ENCODE measurements around the gene RAD51B. TPM values are rescaled to one million over a fixed set of nuclear protein-coding genes. Genes with fewer than 3 reads are reported as not detected.

RAD51B gene
- total RNA-seq, 1 experiment from 2014 or later, result 14.2 TPM

GRCh38 chr14:67816326-67817002 lies 3.1 kb upstream of the RAD51B start, which contains the start of gene ZFYVE26 (continued):
- peak; percentile 72; the same call in 1 of the 2 replicates for TF ChIP-seq ZNF281 (CRISPR knock-in tag; IDR thresholded peaks at IDR 0.05)
- TF ChIP-seq CREB1 (CRISPR knock-in tag; IDR thresholded peaks at IDR 0.05), result no peak; the same call in 1 of the 2 replicates
- TF ChIP-seq, protein P1, sequence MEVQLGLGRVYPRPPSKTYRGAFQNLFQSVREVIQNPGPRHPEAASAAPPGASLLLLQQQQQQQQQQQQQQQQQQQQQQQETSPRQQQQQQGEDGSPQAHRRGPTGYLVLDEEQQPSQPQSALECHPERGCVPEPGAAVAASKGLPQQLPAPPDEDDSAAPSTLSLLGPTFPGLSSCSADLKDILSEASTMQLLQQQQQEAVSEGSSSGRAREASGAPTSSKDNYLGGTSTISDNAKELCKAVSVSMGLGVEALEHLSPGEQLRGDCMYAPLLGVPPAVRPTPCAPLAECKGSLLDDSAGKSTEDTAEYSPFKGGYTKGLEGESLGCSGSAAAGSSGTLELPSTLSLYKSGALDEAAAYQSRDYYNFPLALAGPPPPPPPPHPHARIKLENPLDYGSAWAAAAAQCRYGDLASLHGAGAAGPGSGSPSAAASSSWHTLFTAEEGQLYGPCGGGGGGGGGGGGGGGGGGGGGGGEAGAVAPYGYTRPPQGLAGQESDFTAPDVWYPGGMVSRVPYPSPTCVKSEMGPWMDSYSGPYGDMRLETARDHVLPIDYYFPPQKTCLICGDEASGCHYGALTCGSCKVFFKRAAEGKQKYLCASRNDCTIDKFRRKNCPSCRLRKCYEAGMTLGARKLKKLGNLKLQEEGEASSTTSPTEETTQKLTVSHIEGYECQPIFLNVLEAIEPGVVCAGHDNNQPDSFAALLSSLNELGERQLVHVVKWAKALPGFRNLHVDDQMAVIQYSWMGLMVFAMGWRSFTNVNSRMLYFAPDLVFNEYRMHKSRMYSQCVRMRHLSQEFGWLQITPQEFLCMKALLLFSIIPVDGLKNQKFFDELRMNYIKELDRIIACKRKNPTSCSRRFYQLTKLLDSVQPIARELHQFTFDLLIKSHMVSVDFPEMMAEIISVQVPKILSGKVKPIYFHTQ (CRISPR knock-in tag; IDR thresholded peaks at IDR 0.05), result no peak
- TF ChIP-seq, protein P2, sequence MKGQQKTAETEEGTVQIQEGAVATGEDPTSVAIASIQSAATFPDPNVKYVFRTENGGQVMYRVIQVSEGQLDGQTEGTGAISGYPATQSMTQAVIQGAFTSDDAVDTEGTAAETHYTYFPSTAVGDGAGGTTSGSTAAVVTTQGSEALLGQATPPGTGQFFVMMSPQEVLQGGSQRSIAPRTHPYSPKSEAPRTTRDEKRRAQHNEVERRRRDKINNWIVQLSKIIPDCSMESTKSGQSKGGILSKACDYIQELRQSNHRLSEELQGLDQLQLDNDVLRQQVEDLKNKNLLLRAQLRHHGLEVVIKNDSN (CRISPR knock-in tag; IDR thresholded peaks at IDR 0.05), result peak; percentile 99
- peak; percentile 46; the same call in 1 of the 2 replicates for TF ChIP-seq NFYB (CRISPR knock-in tag; conservative IDR thresholded peaks at IDR 0.05; ENCODE audit: low read depth)
- no peak for TF ChIP-seq ZNF396 (CRISPR knock-in tag; IDR thresholded peaks at IDR 0.05; ENCODE audit: borderline replicate concordance)
- peak; percentile 35; the same call in 1 of the 2 replicates for TF ChIP-seq CREM (CRISPR knock-in tag; IDR thresholded peaks at IDR 0.05)
- TF ChIP-seq TCF7 (CRISPR knock-in tag; IDR thresholded peaks at IDR 0.05; ENCODE audit: low read depth), result no peak
- peak; percentile 60; the same call in 1 of the 2 replicates for TF ChIP-seq SP1 (CRISPR knock-in tag; conservative IDR thresholded peaks at IDR 0.05)
- TF ChIP-seq JUN (CRISPR knock-in tag; IDR thresholded peaks at IDR 0.05), result no peak
- TF ChIP-seq IRF2 (CRISPR knock-in tag; IDR thresholded peaks at IDR 0.05; ENCODE audit: borderline replicate concordance, low read depth), result no peak
- no peak for TF ChIP-seq NR1H2 (CRISPR knock-in tag; IDR thresholded peaks at IDR 0.05)
- TF ChIP-seq ZBTB21 (CRISPR knock-in tag; IDR thresholded peaks at IDR 0.05; ENCODE audit: borderline replicate concordance), result no peak
- TF ChIP-seq, protein P3, sequence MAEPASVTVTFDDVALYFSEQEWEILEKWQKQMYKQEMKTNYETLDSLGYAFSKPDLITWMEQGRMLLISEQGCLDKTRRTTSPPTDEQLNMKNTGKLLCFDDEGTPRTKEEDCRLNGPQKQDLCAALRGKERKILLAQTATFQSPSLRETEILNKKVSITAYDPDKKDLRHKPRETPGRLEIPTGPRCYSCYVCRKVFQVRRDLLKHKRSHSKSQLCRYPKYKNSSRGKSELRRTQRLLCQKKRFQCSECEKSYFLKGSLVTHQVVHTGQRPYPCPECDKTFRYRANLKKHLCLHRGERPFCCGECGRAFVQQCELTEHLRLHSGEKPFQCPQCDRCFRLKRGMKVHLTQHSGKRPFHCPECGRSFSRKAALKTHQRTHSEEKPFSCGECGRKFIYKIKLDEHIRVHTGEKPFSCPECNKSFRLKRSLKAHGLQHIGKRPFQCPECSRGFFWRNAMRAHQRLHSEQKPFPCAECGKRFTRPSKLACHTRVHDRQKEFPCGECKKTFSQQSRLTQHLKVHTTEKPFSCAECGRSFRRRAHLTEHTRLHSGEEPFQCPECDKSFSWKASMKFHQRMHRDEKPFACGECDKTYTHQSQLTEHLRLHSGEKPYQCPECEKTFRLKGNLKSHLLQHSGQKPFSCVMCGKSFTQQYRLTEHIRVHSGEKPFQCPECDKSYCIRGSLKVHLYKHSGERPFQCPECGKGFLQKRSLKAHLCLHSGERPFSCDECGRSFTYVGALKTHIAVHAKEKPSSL (CRISPR knock-in tag; conservative IDR thresholded peaks at IDR 0.05), result no peak
- no peak for TF ChIP-seq JAZF1 (CRISPR knock-in tag; IDR thresholded peaks at IDR 0.05)
- TF ChIP-seq NFATC4 (CRISPR knock-in tag; IDR thresholded peaks at IDR 0.05), result no peak
- no peak for TF ChIP-seq EMX1 (CRISPR knock-in tag; IDR thresholded peaks at IDR 0.05)
- TF ChIP-seq ATF6 (CRISPR knock-in tag; IDR thresholded peaks at IDR 0.05), result no peak
- TF ChIP-seq, protein P4, sequence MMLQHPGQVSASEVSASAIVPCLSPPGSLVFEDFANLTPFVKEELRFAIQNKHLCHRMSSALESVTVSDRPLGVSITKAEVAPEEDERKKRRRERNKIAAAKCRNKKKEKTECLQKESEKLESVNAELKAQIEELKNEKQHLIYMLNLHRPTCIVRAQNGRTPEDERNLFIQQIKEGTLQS (CRISPR knock-in tag; conservative IDR thresholded peaks at IDR 0.05), result no peak
- TF ChIP-seq SMAD3 (CRISPR knock-in tag; IDR thresholded peaks at IDR 0.05; ENCODE audit: borderline replicate concordance), result no peak
- TF ChIP-seq RELA (CRISPR knock-in tag; IDR thresholded peaks at IDR 0.05; ENCODE audit: borderline replicate concordance), result no peak
- TF ChIP-seq ZNF219 (CRISPR knock-in tag; IDR thresholded peaks at IDR 0.05; ENCODE audit: borderline replicate concordance), result no peak
- TF ChIP-seq ZNF416 (CRISPR knock-in tag; IDR thresholded peaks at IDR 0.05), result no peak
- TF ChIP-seq CTCF (IDR thresholded peaks at IDR 0.05), result no peak
